HG02840 (cell line): ENCODE results near the gene ANAPC4.

Source experiments
- ATAC-seq: cut with Tn5 transposase; IDR thresholded peaks from one replicate; pipeline ENCODE4 v1.9.1; 2021; ENCODE audit warnings: mild to moderate bottlenecking, moderate library complexity, moderate number of reproducible peaks; ENCODE audit not compliant: unreplicated experiment, low FRiP score

The ANAPC4 gene

DNA sequence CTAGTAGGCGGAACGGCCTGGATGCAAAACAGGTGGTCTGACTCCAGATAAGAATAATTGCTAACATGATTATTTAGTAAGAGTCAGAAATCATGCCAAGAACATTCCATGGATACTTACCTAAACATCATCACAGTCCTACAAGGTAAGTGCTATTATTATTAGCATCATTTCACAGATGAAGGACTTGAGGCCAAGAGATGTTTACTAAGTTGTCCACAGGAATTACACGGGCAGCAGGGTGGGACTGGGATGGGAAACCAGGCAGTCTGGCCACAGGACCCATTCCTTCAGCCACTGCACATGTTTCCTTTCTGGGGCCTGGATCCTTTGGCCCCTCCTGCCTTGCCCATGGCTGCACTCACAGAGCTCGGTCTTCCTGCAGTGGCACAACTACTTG, 48.3 kb downstream of the ANAPC4 start:
- ATAC-seq = no peak

- ATAC-seq = no peak
These were observed 50.8 kb downstream of the ANAPC4 start for GRCh38 chr4:25427871-25428270.

DNA sequence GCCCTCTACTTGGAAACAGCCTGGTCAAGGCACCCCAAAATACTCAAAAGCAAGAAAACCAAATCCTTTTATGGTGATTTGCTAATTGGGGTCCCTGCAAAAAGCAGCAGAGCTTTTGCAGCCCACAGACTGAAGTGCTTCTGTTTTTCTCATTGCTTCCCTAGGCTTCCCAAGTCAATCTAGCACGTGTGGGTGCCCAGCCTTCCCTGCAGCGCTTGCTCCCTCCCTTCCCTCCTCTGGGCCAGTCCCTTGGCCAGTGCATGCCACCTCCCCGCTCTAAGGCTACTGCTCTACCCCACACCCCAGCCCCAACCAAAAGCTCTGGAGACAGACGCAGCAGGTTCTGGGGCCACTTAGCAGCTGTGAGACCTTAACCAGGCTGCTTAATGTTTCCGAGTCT, 53.6 kb downstream of the ANAPC4 start:
- ATAC-seq = no peak

GRCh38 chr4:25433966-25434827, 57.1 kb downstream of the ANAPC4 start:
- ATAC-seq = no peak

DNA sequence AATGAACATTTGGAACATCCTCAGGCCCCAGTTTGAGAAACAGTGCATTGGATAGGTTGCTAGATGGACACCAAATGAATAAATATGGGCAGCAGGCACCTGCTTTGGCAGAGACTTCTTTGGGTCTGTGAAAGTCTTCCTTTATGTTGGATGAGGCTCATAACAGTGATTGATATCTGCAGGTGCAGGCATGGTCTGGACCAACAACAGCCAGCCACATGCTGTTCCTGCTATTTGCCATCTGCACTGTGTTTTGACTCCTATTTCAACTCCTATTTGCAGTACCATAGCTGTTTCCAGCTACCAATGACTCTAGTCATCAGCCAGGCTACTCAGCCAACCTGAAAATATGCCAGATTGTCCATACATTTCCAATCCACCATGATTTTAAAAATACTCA, 60.9 kb downstream of the ANAPC4 start:
- no peak for ATAC-seq

- peak; percentile 90 for ATAC-seq
These were observed 62.9 kb downstream of the ANAPC4 start for GRCh38 chr4:25439918-25440477.

DNA sequence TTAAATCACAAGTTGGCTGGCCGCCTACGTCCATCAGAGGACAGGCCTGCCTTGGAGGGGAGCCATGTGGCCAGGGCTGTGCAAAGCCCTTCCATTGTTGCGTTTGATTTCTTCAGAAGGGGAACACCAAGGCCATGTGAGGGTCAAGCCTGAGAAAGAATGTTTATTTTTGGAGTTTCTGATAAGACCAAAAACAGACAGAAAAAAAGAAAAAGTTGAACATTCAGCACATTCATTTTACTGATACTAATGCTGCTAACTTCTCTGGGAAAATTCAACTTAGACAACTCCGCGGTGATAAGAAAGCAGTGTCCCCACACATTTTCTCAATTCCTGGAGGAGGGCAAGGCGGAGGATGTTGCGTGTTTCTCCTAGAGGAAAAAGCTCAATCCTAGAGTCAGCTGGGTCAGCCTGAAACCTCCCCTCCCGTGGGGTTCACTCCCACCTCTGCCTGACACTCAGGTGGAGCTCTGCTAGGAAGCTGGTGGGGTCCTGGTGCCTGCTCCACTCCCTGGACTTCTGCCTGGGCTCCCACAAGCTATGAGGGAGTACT, 63.5 kb downstream of the ANAPC4 start:
- no peak for ATAC-seq

- no peak for ATAC-seq
These were observed 64.6 kb downstream of the ANAPC4 start for GRCh38 chr4:25441519-25442117.

GRCh38 chr4:25442863-25443307, 65.8 kb downstream of the ANAPC4 start:
- no peak for ATAC-seq

- ATAC-seq = no peak
These were observed 66.8 kb downstream of the ANAPC4 start for GRCh38 chr4:25443851-25444250.

DNA sequence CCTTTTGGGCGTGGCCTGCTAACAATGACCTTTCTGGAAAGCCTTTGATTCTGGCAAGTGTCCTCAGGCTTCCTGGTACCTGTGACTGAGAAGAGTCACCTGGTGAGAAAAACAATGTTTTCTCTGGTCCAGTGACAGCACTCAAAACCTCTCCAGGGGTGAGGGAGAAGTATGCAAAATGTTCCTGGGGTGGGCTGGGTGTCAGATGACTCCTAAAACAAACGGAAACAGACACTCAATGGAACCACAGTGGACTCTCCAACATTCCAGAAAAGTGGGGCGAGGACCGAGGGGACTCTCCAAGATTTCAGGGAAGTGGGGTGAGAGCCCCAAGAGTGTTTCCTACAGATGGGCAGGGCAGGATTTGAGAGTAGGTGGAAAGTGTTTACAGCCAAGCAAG, 69.5 kb downstream of the ANAPC4 start:
- no peak for ATAC-seq

DNA sequence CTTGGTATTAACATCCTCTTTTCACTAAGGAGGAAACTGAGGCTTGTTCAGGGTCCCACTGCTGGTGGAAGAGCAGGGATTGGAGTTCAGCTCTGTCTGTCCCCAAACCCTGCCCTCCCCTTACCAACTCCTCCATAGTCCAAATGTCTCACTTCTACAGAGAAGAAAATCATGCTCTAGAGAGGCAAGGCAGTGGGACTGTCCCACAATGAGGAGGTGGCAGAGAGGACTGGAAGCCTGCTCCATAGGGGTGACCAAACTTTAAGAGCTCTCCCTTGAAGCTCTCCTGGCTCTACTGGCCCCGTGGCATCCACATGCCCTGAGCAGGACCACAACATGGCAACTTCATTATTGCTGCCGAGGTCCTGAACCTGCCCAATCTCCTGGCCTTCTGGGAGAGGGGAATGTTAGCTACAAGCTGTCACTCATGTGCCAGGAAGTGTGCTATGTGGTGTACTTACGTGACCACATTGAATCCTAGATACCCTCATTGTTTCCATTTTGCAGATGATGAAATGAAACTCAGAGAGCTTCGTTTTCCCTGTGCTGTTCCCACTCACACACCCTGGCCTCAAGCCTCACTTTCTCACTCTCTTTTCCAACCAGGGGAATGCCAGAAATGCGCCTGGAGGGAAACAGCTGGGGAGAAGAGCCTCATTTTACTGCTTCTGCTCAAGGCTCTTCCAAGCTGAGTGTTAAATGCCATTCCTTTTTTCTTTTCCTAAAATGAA, 71.5 kb downstream of the ANAPC4 start:
- no peak for ATAC-seq

GRCh38 chr4:25449270-25449669, 72.2 kb downstream of the ANAPC4 start:
- ATAC-seq = no peak

DNA sequence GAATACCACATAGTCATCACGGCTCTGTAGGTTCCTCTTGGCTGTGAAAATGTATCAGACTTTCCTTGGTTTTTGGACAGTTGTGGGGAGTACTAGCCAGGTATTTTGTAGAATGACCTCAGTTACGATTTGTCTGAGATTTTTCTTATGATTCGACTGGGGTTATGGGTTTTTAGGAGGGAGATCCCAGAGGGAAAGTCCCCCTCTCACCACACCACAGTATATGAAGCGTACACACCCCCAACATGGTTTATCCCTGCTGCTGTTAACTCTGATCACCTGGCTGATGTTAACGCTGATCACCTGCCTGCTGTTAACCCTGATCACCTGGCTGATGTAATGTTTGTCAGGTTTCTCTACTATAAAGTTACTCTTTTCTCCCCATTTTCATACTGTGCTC, 72.6 kb downstream of the ANAPC4 start:
- ATAC-seq = no peak

DNA sequence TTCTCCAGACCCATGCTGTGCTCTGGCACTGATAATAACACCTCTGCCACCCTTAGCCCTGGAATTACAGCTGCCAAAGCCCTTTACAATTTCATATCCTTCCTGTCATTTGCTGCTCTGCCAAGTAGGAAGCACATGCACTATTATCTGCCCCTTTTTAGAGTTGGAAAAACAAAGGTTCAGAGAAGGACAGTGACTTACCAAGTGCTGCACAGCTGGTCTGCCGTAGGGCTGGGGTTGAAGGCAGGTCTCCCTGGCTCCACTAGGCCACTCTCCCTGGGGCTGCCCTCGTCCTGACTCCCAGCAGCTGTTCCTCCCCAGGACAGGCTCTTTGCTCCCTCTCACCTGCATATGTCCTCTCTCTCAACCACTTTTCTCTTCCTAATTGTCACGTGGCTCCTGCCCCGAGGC, 73.4 kb downstream of the ANAPC4 start:
- ATAC-seq = no peak

DNA sequence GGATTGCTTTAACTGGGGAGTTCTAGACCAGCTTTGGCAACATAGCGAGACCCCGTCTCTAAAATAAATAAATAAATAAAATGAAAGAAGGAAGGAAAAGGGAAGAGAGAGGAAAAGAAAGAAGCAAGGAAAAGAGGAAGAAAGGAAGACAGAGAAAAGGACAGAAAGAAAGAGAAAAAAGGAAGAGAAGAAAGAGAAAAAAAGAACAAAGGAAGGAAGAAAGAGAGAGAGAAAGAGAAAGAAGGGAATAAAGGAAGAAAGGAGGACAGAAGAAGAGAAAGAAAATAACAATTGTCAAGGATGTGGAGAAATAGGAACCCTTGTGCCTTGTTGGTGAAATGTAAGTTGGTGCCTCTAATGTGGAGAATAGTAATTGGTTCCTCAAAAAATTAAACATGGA, 74.6 kb downstream of the ANAPC4 start:
- no peak for ATAC-seq

GRCh38 chr4:25452081-25452480, 75.0 kb downstream of the ANAPC4 start:
- ATAC-seq = no peak

GRCh38 chr4:25454476-25454875, 77.4 kb downstream of the ANAPC4 start:
- no peak for ATAC-seq

DNA sequence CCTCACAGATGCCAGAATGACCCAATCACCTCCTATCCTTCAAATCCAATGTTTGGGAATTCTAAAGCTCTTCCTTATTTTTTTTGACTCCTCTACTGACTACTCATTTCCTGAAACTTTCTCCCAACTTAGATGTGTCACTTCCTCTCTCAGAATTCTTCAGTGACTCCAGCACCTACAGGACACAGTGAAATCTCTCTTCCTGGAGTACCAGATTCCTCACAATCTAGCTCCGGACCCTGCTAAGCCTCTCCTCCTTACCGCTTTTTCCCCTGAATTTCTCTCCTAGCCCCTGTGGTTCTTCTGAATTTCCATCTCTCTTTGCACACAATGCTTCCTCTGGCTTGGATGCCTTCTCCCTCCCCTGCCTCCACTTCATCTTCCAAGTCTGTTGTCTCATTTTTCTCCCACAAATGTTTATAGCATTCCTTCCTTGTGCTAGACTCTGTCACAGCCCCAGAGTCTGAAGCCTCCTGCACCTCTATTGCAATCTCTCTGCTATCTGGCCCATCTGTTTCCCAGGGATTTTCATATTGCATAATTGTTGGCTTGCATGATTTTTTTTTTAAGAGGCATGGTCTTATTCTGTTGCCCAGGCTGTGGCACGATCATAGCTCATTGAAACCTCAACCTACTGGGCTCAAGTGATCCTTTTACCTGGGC, 80.1 kb downstream of the ANAPC4 start:
- ATAC-seq = no peak

DNA sequence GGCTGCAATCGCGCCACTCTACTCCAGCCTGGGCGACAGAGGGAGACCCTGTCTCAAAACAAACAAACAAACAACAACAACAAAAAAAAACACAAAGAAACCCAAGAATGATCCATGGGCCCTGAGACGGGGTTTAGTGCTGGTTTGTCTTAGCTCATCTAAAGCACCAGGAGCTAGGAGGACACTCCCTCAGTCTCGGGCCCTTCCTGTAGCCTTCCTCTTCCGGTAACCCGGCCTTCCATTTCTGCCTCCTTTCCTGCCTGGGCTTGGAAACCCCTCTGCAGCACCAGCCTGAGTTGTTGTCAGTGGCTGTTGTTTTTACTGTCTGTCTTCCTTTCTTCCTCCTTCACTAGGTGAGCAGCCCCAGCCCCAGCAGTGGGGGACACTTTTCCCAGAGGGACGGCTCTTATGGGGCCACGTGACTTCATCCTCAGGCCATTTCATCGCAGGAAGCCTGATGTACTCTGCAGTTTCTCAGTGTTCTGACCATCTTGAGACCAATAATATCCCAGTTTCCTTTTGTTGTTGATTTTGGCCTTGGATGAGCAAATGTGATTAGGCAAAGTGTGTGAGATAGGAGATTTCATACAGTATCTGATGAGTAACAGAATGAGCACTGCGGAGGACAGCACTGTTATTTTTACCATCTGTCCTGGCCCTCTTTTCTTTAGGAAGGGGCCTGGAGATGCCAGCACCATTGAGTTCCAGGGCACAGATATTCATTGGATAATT, 90.1 kb downstream of the ANAPC4 start:
- no peak for ATAC-seq
